ENCODE results near the gene SRSF3.
"Not testable (repeated sequence)": the region's sequence is repeated elsewhere in the genome, so short reads cannot be mapped to it uniquely, and the experiment has no call there.

The SRSF3 gene

GRCh38 chr6:36605560-36606391, 11.6 kb downstream of the SRSF3 start:
- peak; percentile 23 for TF ChIP-seq CTCF (conservative IDR thresholded peaks at IDR 0.05; ENCODE audit: low read length)
- no peak for DNase-seq (ENCODE audit: low read depth)

DNA sequence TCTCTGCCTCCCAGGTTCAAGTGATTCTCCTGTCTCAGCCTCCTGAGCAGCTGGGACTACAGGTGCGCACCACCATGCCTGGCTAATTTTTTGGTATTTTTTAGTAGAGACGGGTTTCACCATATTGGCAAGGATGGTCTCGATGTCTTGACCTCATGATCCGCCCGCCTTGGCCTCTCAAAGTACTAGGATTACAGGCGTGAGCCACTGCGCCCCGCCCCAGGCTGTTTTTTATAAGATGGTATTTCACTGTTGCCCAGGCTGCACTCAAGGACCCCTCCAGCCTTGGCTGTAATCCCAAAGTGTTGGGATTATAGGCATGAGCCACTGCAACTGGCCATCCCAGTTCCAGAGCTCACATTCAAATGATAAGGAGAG, 13.1 kb downstream of the SRSF3 start:
- not testable (repeated sequence) for H3K4me3 ChIP-seq (ENCODE audit: low read length); DNase-seq (ENCODE audit: low read depth)

More at GRCh38 chr6:36605560-36606391, 11.6 kb downstream of the SRSF3 start:
- H3K4me3 ChIP-seq (ENCODE audit: low read length), result no peak overlapping the region

DNA sequence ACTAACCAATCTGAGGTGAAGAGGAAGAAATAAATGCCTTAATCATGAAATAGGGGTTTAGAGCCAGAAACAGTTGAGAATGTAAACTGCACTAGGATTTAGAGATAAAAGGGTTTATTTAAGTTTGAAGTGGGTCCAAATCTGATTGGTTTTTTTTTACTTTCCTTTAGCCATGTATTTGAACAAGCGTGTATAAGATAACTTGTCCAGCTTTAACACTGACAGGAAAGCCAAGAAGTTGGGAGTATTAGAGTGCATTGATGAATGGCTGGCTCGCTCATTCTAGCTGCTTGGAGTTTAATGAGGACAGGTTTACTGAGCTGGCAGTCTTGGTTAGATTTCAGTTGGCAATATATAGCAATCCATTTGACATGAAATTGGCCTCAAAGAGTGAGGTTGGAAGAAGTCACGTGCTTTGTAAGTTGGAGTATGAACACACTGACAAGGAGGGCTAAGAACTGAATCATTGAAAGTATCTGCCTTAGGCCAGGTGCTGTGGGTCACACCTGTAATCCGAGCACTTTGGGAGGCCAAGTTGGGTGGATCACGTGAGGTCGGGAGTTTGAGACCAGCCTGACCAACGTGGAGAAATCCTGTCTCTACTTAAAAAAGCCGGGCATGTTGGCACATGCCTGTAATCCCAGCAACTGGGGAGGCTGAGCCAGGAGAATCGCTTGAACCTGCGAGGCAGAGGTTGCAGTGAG, 13.7 kb downstream of the SRSF3 start:
- H3K4me3 ChIP-seq (ENCODE audit: low read length), result no peak overlapping the region
- no peak for DNase-seq (ENCODE audit: low read depth)
- TF ChIP-seq CTCF (conservative IDR thresholded peaks at IDR 0.05; ENCODE audit: low read length), result no peak

- DNase-seq (ENCODE audit: low read depth), result no peak
- no peak overlapping the region for H3K4me3 ChIP-seq (ENCODE audit: low read length)
- TF ChIP-seq CTCF (conservative IDR thresholded peaks at IDR 0.05; ENCODE audit: low read length), result no peak
These were observed 14.8 kb downstream of the SRSF3 start for GRCh38 chr6:36608788-36609563.

- DNase-seq (ENCODE audit: low read depth), result no peak
- no peak for TF ChIP-seq CTCF (conservative IDR thresholded peaks at IDR 0.05; ENCODE audit: low read length)
- no peak overlapping the region for H3K4me3 ChIP-seq (ENCODE audit: low read length)
These were observed 15.4 kb downstream of the SRSF3 start for GRCh38 chr6:36609582-36609981.

DNA sequence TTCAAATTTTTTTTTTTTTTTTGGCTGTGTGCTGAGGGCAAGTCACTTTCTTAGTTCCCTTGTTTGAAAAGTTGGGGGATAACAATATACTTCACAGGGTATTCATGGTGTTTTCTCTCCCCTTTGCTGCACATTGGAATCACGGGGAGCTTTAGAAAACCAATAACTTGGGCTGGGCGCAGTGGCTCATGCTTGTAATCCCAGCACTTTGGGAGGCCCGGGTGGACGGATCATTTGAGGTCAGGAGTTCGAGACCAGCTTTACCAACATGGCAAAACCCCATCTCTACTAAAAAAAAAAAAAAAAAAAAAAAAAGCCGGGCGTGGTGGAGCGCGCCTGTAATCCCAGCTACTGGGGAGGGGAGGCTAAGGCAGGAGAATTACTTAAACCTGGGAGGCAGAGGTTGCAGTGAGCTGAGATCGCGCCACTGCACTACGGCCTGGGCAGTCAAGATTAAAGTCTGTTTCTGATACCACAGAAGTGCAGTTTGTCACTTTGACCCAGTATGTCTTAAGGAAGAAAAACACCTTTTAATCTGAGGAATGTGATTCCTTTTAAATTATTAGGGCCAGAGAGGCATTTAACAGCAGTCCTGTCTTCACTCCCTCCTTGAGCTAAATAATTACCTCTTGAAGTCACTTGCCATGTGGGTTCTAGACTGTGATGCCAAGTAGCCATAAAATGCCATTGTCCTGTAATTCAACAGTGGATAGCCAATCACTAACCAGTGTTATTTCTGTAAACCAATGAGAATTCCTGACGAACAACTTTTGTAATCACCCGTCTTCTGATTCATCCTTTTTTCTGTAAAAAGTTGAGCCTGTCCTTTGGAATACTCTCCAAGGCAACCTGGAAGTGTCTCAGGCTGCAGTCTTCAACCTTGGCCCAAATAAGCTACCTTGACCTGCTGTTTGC, 16.1 kb downstream of the SRSF3 start:
- DNase-seq (ENCODE audit: low read depth), result peak; percentile 34
- no peak overlapping the region for H3K4me3 ChIP-seq (ENCODE audit: low read length)
- no peak for TF ChIP-seq CTCF (conservative IDR thresholded peaks at IDR 0.05; ENCODE audit: low read length)

Data from AG10803 (cell line).